Measurements from ENCODE around the gene EMC8. TPM values are rescaled to one million over a fixed set of nuclear protein-coding genes. Genes with fewer than 3 reads are reported as not detected.

EMC8 gene
- total RNA-seq, 1 experiment from 2014 or later, result 73.0 TPM

DNA sequence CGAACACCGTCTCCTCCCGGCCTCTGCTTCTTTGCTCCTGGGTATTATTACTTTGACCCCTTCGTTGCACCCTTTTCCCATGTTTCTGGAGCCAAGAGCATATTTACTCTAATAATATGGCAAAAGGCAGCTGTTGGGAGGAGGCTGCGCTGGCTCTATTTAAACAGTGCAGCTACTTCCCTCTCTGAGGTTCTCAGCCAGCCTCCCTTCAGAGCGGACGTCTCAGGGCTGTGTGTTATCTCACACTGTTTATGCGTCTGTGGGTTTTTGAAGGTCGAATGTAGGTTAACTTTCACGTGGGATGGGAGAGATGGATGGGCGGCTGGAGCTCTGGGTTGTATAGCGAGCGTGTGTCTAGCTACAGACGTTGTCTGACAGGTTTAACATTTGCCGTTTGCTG lies 45.4 kb upstream of the EMC8 start:
- H3K27me3 ChIP-seq (ENCODE audit: insufficient read depth, low read length), result 0 out of 2 replicates have a peak, but pooled peaks cover 16% of the 10 kb centered on the region

More for the DNA sequence above, 45.4 kb upstream of the EMC8 start:
- no peak for TF ChIP-seq CBX3 (IDR thresholded peaks at IDR 0.05; ENCODE audit: low read depth)
- TF ChIP-seq, protein P1, sequence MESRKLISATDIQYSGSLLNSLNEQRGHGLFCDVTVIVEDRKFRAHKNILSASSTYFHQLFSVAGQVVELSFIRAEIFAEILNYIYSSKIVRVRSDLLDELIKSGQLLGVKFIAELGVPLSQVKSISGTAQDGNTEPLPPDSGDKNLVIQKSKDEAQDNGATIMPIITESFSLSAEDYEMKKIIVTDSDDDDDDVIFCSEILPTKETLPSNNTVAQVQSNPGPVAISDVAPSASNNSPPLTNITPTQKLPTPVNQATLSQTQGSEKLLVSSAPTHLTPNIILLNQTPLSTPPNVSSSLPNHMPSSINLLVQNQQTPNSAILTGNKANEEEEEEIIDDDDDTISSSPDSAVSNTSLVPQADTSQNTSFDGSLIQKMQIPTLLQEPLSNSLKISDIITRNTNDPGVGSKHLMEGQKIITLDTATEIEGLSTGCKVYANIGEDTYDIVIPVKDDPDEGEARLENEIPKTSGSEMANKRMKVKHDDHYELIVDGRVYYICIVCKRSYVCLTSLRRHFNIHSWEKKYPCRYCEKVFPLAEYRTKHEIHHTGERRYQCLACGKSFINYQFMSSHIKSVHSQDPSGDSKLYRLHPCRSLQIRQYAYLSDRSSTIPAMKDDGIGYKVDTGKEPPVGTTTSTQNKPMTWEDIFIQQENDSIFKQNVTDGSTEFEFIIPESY (IDR thresholded peaks at IDR 0.05; ENCODE audit: extremely low read depth, insufficient replicate concordance, low read length), result no peak
- TF ChIP-seq, protein P2, sequence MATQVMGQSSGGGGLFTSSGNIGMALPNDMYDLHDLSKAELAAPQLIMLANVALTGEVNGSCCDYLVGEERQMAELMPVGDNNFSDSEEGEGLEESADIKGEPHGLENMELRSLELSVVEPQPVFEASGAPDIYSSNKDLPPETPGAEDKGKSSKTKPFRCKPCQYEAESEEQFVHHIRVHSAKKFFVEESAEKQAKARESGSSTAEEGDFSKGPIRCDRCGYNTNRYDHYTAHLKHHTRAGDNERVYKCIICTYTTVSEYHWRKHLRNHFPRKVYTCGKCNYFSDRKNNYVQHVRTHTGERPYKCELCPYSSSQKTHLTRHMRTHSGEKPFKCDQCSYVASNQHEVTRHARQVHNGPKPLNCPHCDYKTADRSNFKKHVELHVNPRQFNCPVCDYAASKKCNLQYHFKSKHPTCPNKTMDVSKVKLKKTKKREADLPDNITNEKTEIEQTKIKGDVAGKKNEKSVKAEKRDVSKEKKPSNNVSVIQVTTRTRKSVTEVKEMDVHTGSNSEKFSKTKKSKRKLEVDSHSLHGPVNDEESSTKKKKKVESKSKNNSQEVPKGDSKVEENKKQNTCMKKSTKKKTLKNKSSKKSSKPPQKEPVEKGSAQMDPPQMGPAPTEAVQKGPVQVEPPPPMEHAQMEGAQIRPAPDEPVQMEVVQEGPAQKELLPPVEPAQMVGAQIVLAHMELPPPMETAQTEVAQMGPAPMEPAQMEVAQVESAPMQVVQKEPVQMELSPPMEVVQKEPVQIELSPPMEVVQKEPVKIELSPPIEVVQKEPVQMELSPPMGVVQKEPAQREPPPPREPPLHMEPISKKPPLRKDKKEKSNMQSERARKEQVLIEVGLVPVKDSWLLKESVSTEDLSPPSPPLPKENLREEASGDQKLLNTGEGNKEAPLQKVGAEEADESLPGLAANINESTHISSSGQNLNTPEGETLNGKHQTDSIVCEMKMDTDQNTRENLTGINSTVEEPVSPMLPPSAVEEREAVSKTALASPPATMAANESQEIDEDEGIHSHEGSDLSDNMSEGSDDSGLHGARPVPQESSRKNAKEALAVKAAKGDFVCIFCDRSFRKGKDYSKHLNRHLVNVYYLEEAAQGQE (IDR thresholded peaks at IDR 0.05; ENCODE audit: low read depth), result no peak
- TF ChIP-seq SIN3A (IDR thresholded peaks at IDR 0.05; ENCODE audit: low read depth), result no peak
- TF ChIP-seq ZNF274 (IDR thresholded peaks at IDR 0.05; ENCODE audit: low read depth, low read length), result no peak
- TF ChIP-seq, protein P3, sequence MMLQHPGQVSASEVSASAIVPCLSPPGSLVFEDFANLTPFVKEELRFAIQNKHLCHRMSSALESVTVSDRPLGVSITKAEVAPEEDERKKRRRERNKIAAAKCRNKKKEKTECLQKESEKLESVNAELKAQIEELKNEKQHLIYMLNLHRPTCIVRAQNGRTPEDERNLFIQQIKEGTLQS (IDR thresholded peaks at IDR 0.05), result no peak
- TF ChIP-seq RAD21 (IDR thresholded peaks at IDR 0.05; ENCODE audit: low read depth), result no peak
- TF ChIP-seq EGR1 (IDR thresholded peaks at IDR 0.05; ENCODE audit: low read depth), result no peak
- TF ChIP-seq POLR2A (IDR thresholded peaks at IDR 0.05; ENCODE audit: borderline replicate concordance, extremely low read depth, insufficient read depth, insufficient read length), result no peak
- TF ChIP-seq, protein P4, sequence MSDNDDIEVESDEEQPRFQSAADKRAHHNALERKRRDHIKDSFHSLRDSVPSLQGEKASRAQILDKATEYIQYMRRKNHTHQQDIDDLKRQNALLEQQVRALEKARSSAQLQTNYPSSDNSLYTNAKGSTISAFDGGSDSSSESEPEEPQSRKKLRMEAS (IDR thresholded peaks at IDR 0.05), result no peak
- no peak for TF ChIP-seq TCF7L2 (IDR thresholded peaks at IDR 0.05; ENCODE audit: borderline replicate concordance, extremely low read depth, insufficient read depth, insufficient read length)
- TF ChIP-seq JUND (IDR thresholded peaks at IDR 0.05), result no peak
- TF ChIP-seq, protein P5, sequence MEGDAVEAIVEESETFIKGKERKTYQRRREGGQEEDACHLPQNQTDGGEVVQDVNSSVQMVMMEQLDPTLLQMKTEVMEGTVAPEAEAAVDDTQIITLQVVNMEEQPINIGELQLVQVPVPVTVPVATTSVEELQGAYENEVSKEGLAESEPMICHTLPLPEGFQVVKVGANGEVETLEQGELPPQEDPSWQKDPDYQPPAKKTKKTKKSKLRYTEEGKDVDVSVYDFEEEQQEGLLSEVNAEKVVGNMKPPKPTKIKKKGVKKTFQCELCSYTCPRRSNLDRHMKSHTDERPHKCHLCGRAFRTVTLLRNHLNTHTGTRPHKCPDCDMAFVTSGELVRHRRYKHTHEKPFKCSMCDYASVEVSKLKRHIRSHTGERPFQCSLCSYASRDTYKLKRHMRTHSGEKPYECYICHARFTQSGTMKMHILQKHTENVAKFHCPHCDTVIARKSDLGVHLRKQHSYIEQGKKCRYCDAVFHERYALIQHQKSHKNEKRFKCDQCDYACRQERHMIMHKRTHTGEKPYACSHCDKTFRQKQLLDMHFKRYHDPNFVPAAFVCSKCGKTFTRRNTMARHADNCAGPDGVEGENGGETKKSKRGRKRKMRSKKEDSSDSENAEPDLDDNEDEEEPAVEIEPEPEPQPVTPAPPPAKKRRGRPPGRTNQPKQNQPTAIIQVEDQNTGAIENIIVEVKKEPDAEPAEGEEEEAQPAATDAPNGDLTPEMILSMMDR (IDR thresholded peaks at IDR 0.05 in 2 of 3, conservative IDR thresholded peaks at IDR 0.05 in 1 of 3; ENCODE audit: borderline replicate concordance in 1 of 3, insufficient read depth in 1 of 3, low read depth in 2 of 3, low read length in 2 of 3), result no peak
- TF ChIP-seq EZH2phosphoT487 (IDR thresholded peaks at IDR 0.05; ENCODE audit: borderline replicate concordance), result no peak
- no peak for TF ChIP-seq SRF (IDR thresholded peaks at IDR 0.05; ENCODE audit: low read depth)
- TF ChIP-seq ELF1 (IDR thresholded peaks at IDR 0.05; ENCODE audit: borderline replicate concordance, low read depth), result no peak
- no peak for TF ChIP-seq ZFX (IDR thresholded peaks at IDR 0.05)
- no peaks in the 10 kb centered on the region for H3K9me2 ChIP-seq (ENCODE audit: insufficient read depth)
- no peak overlapping the region for H3K27ac ChIP-seq (ENCODE audit: low read depth, low read length)
- DNase-seq (ENCODE audit: low read depth, low spot score) (no peak), ATAC-seq (no peak)
- CTCF ChIA-PET, result no interaction called here
- H3K4me3 ChIP-seq (replicated peaks in 1 of 2; ENCODE audit: low read depth in 1 of 2, low read length in 2 of 2), result no peak overlapping the region
- no peak overlapping the region for H3K4me2 ChIP-seq (ENCODE audit: low read length)
- POLR2A ChIA-PET, result no interaction called here
- no TSS peak for BruUV-seq (replicated peaks)
- intact Hi-C loops (cut with micrococcal nuclease), result no loop called here
- H2AFZ ChIP-seq (ENCODE audit: low read depth, low read length, poor library complexity, severe bottlenecking), result no peak overlapping the region
- no peaks in the 10 kb centered on the region for H3K36me3 ChIP-seq (ENCODE audit: control insufficient read depth in 1 of 2, insufficient read depth in 2 of 2, low read length in 2 of 2)
- H3K9ac ChIP-seq (ENCODE audit: low read length), result no peak overlapping the region
- RAD21 ChIA-PET (ENCODE audit: low non-redundant PET in 1 of 2, low total read pairs in 2 of 2, uncharacterized antibody in 2 of 2, unreplicated experiment in 2 of 2), result no interaction called here
- H3K79me2 ChIP-seq (ENCODE audit: insufficient read depth, low read length), result no peaks in the 10 kb centered on the region
- no peaks in the 10 kb centered on the region for H3K4me1 ChIP-seq (ENCODE audit: control insufficient read depth in 1 of 2, insufficient read depth in 2 of 2, low read length in 2 of 2)
- H3K9me3 ChIP-seq (ENCODE audit: control insufficient read depth in 1 of 2, insufficient read depth in 1 of 2, low read depth in 1 of 2, low read length in 2 of 2), result no peaks in the 10 kb centered on the region
- H4K20me1 ChIP-seq (ENCODE audit: insufficient read depth), result no peaks in the 10 kb centered on the region
